Measurements from ENCODE around the gene ADGRD2. TPM values are rescaled to one million over a fixed set of nuclear protein-coding genes. Genes with fewer than 3 reads are reported as not detected.

The ADGRD2 gene
- polyA plus RNA-seq, 3 donors: not detected

DNA sequence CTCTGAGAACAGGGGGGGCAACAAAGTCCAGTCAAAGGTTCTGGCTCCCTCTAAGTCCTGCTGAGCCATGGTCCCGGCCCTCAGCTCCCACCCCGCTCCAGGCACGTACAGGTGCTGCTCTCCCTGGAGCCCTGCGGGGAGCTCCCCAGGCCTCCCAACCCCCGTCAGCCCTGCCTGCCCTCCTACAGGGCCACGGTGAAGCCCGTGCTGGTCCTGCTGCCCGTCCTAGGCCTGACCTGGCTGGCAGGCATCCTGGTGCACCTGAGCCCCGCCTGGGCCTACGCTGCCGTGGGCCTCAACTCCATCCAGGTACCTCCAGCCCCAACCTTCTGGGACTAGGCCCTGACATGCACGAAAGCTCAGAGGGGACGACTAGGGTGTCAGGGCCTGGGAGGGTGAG, 20.1 kb downstream of the ADGRD2 start:
- Mint-ChIP-seq H3K36me3 (no peaks in the 10 kb centered on the region), H3K4me3 (no peak overlapping the region), H3K4me1 (peaks cover 4% of the 10 kb centered on the region), H3K27me3 (ENCODE audit: low read depth in 3 of 3) (peaks cover 2 to 9% (median 5%) of the 10 kb centered on the region in 3 donors), H3K9me3 (no peaks in the 10 kb centered on the region), H3K27ac (no peak overlapping the region)
- no peak overlapping the region for H3K9ac ChIP-seq (ENCODE audit: insufficient read depth, low read length, poor library complexity, severe bottlenecking)
- no peak for TF ChIP-seq CTCF (IDR thresholded peaks at IDR 0.05)
- H3K9me3 ChIP-seq (replicated peaks in 1 of 2; ENCODE audit: control insufficient read depth in 1 of 2, insufficient read depth in 1 of 2, low read length in 2 of 2): no peaks in the 10 kb centered on the region
- no peak overlapping the region for H2AFZ ChIP-seq (ENCODE audit: insufficient read depth, low read depth, low read length, poor library complexity, severe bottlenecking)
- H3K4me2 ChIP-seq (replicated peaks; ENCODE audit: extremely low read depth, low read length, poor library complexity, severe bottlenecking): no peak overlapping the region
- H3K27ac ChIP-seq (ENCODE audit: low read depth in 1 of 2, low read length in 2 of 2): no peak overlapping the region
- H4K20me1 ChIP-seq (ENCODE audit: insufficient read depth, low read length): no peaks in the 10 kb centered on the region
- no peaks in the 10 kb centered on the region for H3K36me3 ChIP-seq (replicated peaks in 1 of 2; ENCODE audit: control insufficient read depth in 1 of 2, insufficient read depth in 2 of 2, low read length in 2 of 2)
- 86% methylated on average over 7 of the region's 13 CpGs for WGBS (ENCODE audit: insufficient coverage)
- intact Hi-C loops (cut with micrococcal nuclease): no loop called here
- no peak for DNase-seq
- H3K4me3 ChIP-seq (replicated peaks in 1 of 3; ENCODE audit: low read depth in 2 of 3, low read length in 3 of 3): no peak overlapping the region
- no peaks in the 10 kb centered on the region for H3K79me2 ChIP-seq (ENCODE audit: insufficient read depth, low read length)
- peaks cover 0 to 1% of the 10 kb centered on the region in 2 donors for H3K4me1 ChIP-seq (ENCODE audit: control insufficient read depth in 1 of 2, insufficient read depth in 2 of 2, low read length in 2 of 2)
- no peaks in the 10 kb centered on the region for H3K27me3 ChIP-seq (ENCODE audit: control insufficient read depth in 2 of 2, insufficient read depth in 2 of 2, low read length in 2 of 2)

- Mint-ChIP-seq H3K4me1 (peaks cover 5% of the 10 kb centered on the region), H3K27ac (no peak overlapping the region), H3K9me3 (no peaks in the 10 kb centered on the region), H3K27me3 (ENCODE audit: low read depth in 3 of 3) (peaks cover 2 to 9% (median 2%) of the 10 kb centered on the region in 3 donors), H3K4me3 (no peak overlapping the region), H3K36me3 (no peaks in the 10 kb centered on the region)
- peaks cover 3 to 5% of the 10 kb centered on the region in 2 donors for H3K4me1 ChIP-seq (ENCODE audit: control insufficient read depth in 1 of 2, insufficient read depth in 2 of 2, low read length in 2 of 2)
- no peaks in the 10 kb centered on the region for H3K79me2 ChIP-seq (ENCODE audit: insufficient read depth, low read length)
- no peak overlapping the region for H3K4me3 ChIP-seq (replicated peaks in 1 of 3; ENCODE audit: low read depth in 2 of 3, low read length in 3 of 3)
- no peaks in the 10 kb centered on the region for H3K36me3 ChIP-seq (replicated peaks in 1 of 2; ENCODE audit: control insufficient read depth in 1 of 2, insufficient read depth in 2 of 2, low read length in 2 of 2)
- no peak for DNase-seq
- H4K20me1 ChIP-seq (ENCODE audit: insufficient read depth, low read length): no peaks in the 10 kb centered on the region
- H3K27ac ChIP-seq (ENCODE audit: low read depth in 1 of 2, low read length in 2 of 2): no peak overlapping the region
- H3K27me3 ChIP-seq (ENCODE audit: control insufficient read depth in 2 of 2, insufficient read depth in 2 of 2, low read length in 2 of 2): no peaks in the 10 kb centered on the region
- intact Hi-C loops (cut with micrococcal nuclease): no loop called here
- no peak overlapping the region for H3K9ac ChIP-seq (ENCODE audit: insufficient read depth, low read length, poor library complexity, severe bottlenecking)
- no peak for TF ChIP-seq CTCF (IDR thresholded peaks at IDR 0.05)
- no peak overlapping the region for H3K4me2 ChIP-seq (replicated peaks; ENCODE audit: extremely low read depth, low read length, poor library complexity, severe bottlenecking)
- no peaks in the 10 kb centered on the region for H3K9me3 ChIP-seq (replicated peaks in 1 of 2; ENCODE audit: control insufficient read depth in 1 of 2, insufficient read depth in 1 of 2, low read length in 2 of 2)
- H2AFZ ChIP-seq (ENCODE audit: insufficient read depth, low read depth, low read length, poor library complexity, severe bottlenecking): no peak overlapping the region
- WGBS (ENCODE audit: insufficient coverage): 97% methylated on average over 6 of the region's 7 CpGs
Measured at GRCh38 chr9:124470726-124471125, 20.5 kb downstream of the ADGRD2 start.

All from CD14-positive monocyte (primary cell).